Ovary (tissue), 9 donors: Measurements from ENCODE around the gene XRCC3. TPM values are rescaled to one million over a fixed set of nuclear protein-coding genes. Genes with fewer than 3 reads are reported as not detected.
"Not testable (repeated sequence)": the region's sequence is repeated elsewhere in the genome, so short reads cannot be mapped to it uniquely, and the experiment has no call there.

ENCODE experiments used
- DNase-seq, 5 donors: peaks; one replicate each; pipeline ENCODE4 v3.0.0-alpha.2; 2019 to 2020
- H3K27ac ChIP-seq, 2 donors: fragments of 200-600 bp; one replicate each; pipeline versions ENCODE4 v1.5.1 to v1.8.0; 2019 to 2022
- H3K27me3 ChIP-seq: fragments of 200-600 bp; one replicate; pipeline ENCODE4 v1.8.0; 2022
- H3K36me3 ChIP-seq: fragments of 200-600 bp; sonication (generic); one replicate; pipeline ENCODE4 v1.5.1; 2019
- H3K4me1 ChIP-seq: one replicate; pipeline ENCODE4 v1.8.1; 2013; ENCODE audit warnings: mild to moderate bottlenecking, moderate library complexity; ENCODE audit not compliant: insufficient read depth
- H3K4me3 ChIP-seq: fragments of 200-600 bp; sonication (generic); one replicate; pipeline ENCODE4 v1.5.1; 2017
- H3K9me3 ChIP-seq, 2 donors: fragments of 200-600 bp in 1 of 2; sonication (generic) in 1 of 2; one replicate each; pipeline versions ENCODE4 v1.5.1 to v1.8.1; 2013 to 2019; ENCODE audit warnings: mild to moderate bottlenecking in 1 of 2, moderate library complexity in 1 of 2
- EP300 ChIP-seq: sonication (generic); formaldehyde crosslinking; IDR thresholded peaks from one replicate; pipeline ENCODE4 v1.6.1; 2017; ENCODE audit warnings: antibody characterized with exemption
- POLR2A ChIP-seq: fragments of 450-650 bp; IDR thresholded peaks from one replicate; pipeline ENCODE4 v1.6.1; 2017; ENCODE audit warnings: antibody characterized with exemption, mild to moderate bottlenecking, moderate library complexity
- WGBS, 3 donors: extraction: QIAGEN DNeasy Blood & Tissue Kit in 1 of 3; methylation state at CpG; one replicate each; pipeline versions ENCODE4 v1.1.5 to v1.1.7; 2013 to 2017; 5-methylcytosine and 5-hydroxymethylcytosine counted together
- intact Hi-C, 4 donors: fragments of 100-400 bp; cut with DNase I; formaldehyde crosslinking; loops; one replicate each; pipeline versions ENCODE4 v1.11.0 to v1.15.1; 2022 to 2023
- polyA plus RNA-seq, 2 donors: library from polyadenylated mRNA; stranded (reverse); fragments of 200-250 nt in 1 of 2; fragments of 350-450 nt in 1 of 2; fragmentation: Illumina TruSeq in 1 of 2; extraction: RNeasy Lipid Tissue Mini Kit (QIAGEN cat#74804) in 1 of 2; gene quantifications; one replicate each; pipeline ENCODE4 v1.2.3, GENCODE V29; 2013 to 2014
- total RNA-seq, 7 donors: library from RNA; depleted of rRNA in 2 of 7; stranded (reverse); fragments of >200 nt in 2 of 7; fragmentation: NEBNext Ultra II Directional in 3 of 7; extraction: Animal tissue kit (Norgen Biotek cat#: 25700) in 3 of 7; gene quantifications; one replicate each; pipeline versions ENCODE4 v1.1.0 to v1.2.4, GENCODE V29; 2016 to 2023
- TF ChIP-seq, protein P1 (sequence below), 3 donors: fragments of 450-650 bp in 2 of 3; fragments of 200-600 bp in 1 of 3; IDR thresholded peaks; one replicate each; pipeline versions ENCODE4 v1.5.1 to v1.8.0; 2016 to 2022; ENCODE audit warnings: antibody characterized with exemption in 3 of 3, mild to moderate bottlenecking in 1 of 3
- donor health status: DM: no; HTN: no; CAD: no; lungs with moderate emphysema.
- donor health status: DM: no; HTN: no; CAD: no.
- donor health status: Bipolar disorder and iron deficiency.
- donor health status: DM: yes; HTN: yes; CAD: no.
- donor health status: DM: no; HTN: no; CAD: no.
- donor health status: DM: yes; HTN: yes; CAD: no.

The XRCC3 gene
- total and polyA plus RNA-seq, 9 donors: 1.4 to 8.5 (median 3.7) TPM

- peaks cover 20% of the 10 kb centered on the region for H3K4me1 ChIP-seq
- intact Hi-C loops: no loop called here
- 85% methylated on average over 12 of the region's 12 CpGs for WGBS, 3 donors
- H3K27me3 ChIP-seq: no peaks in the 10 kb centered on the region
- no peaks in the 10 kb centered on the region for H3K36me3 ChIP-seq
- no peak overlapping the region for H3K27ac ChIP-seq
- no peak for TF ChIP-seq EP300
- TF ChIP-seq, protein P1, sequence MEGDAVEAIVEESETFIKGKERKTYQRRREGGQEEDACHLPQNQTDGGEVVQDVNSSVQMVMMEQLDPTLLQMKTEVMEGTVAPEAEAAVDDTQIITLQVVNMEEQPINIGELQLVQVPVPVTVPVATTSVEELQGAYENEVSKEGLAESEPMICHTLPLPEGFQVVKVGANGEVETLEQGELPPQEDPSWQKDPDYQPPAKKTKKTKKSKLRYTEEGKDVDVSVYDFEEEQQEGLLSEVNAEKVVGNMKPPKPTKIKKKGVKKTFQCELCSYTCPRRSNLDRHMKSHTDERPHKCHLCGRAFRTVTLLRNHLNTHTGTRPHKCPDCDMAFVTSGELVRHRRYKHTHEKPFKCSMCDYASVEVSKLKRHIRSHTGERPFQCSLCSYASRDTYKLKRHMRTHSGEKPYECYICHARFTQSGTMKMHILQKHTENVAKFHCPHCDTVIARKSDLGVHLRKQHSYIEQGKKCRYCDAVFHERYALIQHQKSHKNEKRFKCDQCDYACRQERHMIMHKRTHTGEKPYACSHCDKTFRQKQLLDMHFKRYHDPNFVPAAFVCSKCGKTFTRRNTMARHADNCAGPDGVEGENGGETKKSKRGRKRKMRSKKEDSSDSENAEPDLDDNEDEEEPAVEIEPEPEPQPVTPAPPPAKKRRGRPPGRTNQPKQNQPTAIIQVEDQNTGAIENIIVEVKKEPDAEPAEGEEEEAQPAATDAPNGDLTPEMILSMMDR (IDR thresholded peaks at IDR 0.05): no peak
- TF ChIP-seq POLR2A: no peak
- peak in 1 of 5 donors; percentile 30 for DNase-seq
- H3K4me3 ChIP-seq: no peak overlapping the region
- H3K9me3 ChIP-seq: no peaks in the 10 kb centered on the region
These were observed 22.4 kb downstream of the XRCC3 start for GRCh38 chr14:103692871-103693270.

- H3K36me3 ChIP-seq: no peaks in the 10 kb centered on the region
- intact Hi-C loops: no loop called here
- no peak overlapping the region for H3K27ac ChIP-seq
- no peaks in the 10 kb centered on the region for H3K9me3 ChIP-seq
- H3K27me3 ChIP-seq: no peaks in the 10 kb centered on the region
- H3K4me1 ChIP-seq: peaks cover 13% of the 10 kb centered on the region
- peak in 2 of 5 donors; percentile 18 to 23 for DNase-seq
- WGBS, 3 donors: 92 to 96% (median 93%) methylated on average over 17 of the region's 17 CpGs
- H3K4me3 ChIP-seq: no peak overlapping the region
- no peak for TF ChIP-seq EP300
- TF ChIP-seq POLR2A: no peak
- TF ChIP-seq, protein P1 (IDR thresholded peaks at IDR 0.05): no peak
These were observed 23.1 kb downstream of the XRCC3 start for GRCh38 chr14:103692159-103692558.

GRCh38 chr14:103691655-103692054 is 23.6 kb downstream of the XRCC3 start:
- intact Hi-C loops, H3K27me3 ChIP-seq, H3K36me3 ChIP-seq, H3K9me3 ChIP-seq, H3K4me3 ChIP-seq, DNase-seq, H3K27ac ChIP-seq: not testable (repeated sequence)
- H3K4me1 ChIP-seq: peaks cover 13% of the 10 kb centered on the region
- WGBS, 3 donors: 78 to 90% (median 81%) methylated on average over 5 of the region's 5 CpGs

DNA sequence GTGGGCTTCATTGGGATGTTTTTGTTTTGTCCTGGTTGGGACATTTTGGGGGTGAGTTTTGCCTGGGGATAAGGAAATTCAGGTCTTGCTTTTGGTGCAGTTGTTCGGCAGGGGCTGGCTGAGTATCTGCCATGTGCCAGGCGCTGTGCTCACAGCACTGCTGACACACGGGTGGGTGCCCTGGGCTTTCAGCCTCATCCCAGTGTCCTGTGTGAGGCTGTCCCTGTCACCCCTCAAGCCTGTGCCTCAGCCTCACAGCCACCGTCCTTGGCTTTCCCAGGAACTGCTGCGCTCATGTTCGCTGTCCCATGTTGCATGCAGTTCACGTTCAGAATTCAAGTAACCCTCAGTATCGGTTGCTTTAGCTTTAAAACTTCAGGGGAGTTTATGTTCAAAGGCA is 24.9 kb downstream of the XRCC3 start:
- peak in 1 of 5 donors; percentile 31 for DNase-seq
- Histone ChIP-seq H3K36me3 (no peaks in the 10 kb centered on the region), H3K4me1 (peaks cover 5% of the 10 kb centered on the region), H3K27ac (no peak overlapping the region), H3K4me3 (no peak overlapping the region), H3K27me3 (no peaks in the 10 kb centered on the region), H3K9me3 (no peaks in the 10 kb centered on the region)
- intact Hi-C loops: no loop called here
- 88 to 93% (median 93%) methylated on average over 8 of the region's 8 CpGs for WGBS, 3 donors
- TF ChIP-seq POLR2A (no peak), EP300 (no peak)
- TF ChIP-seq, protein P1 (IDR thresholded peaks at IDR 0.05): no peak

GRCh38 chr14:103688906-103689902 is 26.0 kb downstream of the XRCC3 start:
- Histone ChIP-seq H3K36me3 (no peaks in the 10 kb centered on the region), H3K4me1 (peaks cover 5% of the 10 kb centered on the region), H3K27ac (no peak overlapping the region), H3K4me3 (no peak overlapping the region), H3K9me3 (no peaks in the 10 kb centered on the region), H3K27me3 (no peaks in the 10 kb centered on the region)
- intact Hi-C loops: no loop called here
- TF ChIP-seq, protein P1 (IDR thresholded peaks at IDR 0.05): no peak
- TF ChIP-seq POLR2A: no peak
- TF ChIP-seq EP300: no peak
- DNase-seq: peak; percentile 65 to 81 (median 73)
- 21 to 48% (median 28%) methylated on average over 16 of the region's 16 CpGs for WGBS, 3 donors
